ENCODE results near the gene SPIN2B.

The SPIN2B gene

DNA sequence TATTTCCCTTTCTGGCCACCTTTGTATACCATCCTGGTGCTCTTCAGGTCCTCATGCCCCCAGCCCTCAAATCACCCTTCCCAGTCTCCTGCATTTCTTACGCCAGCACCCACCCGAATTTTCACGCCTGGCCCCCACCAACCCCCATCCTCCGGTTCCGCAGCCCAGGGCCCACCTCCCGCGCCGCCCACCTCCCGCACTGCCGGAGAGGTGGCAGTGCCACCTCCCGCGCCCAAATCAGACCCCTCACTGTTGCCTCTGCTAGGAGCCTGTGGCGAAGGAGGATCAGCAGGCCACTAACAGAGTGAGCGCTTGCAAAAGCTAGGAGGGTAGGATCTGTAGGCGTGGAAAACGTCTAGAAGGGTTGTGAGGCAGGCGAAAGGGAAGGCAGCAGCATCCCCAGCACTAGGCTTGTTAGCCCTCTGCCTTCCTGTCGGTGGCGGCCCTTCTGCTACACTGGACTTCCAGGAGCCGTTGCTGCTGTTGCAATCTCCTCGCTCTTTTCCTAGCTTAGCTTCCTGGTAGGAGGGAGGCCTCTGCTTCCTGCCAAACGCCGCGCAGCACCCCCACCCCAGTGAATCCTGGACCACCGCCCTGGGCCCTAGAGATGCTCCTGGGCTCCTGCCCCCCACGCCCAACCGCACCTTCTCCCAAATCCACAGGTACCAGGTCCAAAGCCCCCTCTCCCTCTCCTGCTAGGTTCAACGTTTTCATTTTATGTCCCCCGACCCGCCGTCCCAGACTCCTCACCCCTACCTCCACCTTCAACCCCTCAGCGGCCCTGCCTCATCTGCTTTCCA lies 51.0 kb downstream of the SPIN2B start:
- DNase-seq: no peak
